Astrocyte (in vitro differentiated cells and primary cell): ENCODE data around the gene UVRAG.

Source experiments
- CTCF ChIP-seq: IDR thresholded peaks from 2 replicates; pipeline ENCODE4 v1.5.1; 2011; ENCODE audit warnings: low read depth, mild to moderate bottlenecking, inconsistent platforms, low read length, moderate library complexity; ENCODE audit not compliant: insufficient read depth
- EZH2 ChIP-seq: IDR thresholded peaks from 2 replicates; pipeline ENCODE4 v1.6.1; 2012; ENCODE audit warnings: mild to moderate bottlenecking, low read length, inconsistent platforms; ENCODE audit not compliant: insufficient read depth

DNA sequence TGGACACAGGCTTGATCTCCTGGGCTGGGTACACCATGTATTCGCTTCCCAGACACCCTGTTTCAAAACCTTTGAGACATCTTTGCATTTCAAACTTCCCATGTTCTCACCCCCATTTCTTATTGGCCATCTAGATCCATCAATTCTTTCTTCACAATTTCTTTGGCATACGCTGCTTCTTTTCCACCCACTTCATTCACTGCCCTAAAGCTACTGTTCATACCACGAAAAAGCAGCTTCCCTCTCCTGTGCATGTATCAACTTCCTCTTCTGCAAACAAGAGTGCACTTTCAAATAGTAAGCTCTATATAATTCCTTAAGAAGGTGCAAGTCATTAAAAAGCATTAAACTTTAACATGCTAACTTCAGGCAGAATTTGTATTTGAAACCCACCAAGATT, 21.4 kb downstream of the UVRAG start:
- no peak for TF ChIP-seq CTCF
- no peak for TF ChIP-seq EZH2
